Measurements from ENCODE around the gene GOLGA6C. TPM values are rescaled to one million over a fixed set of nuclear protein-coding genes. Genes with fewer than 3 reads are reported as not detected.
"Not testable (repeated sequence)": the region's sequence is repeated elsewhere in the genome, so short reads cannot be mapped to it uniquely, and the experiment has no call there.

Gene GOLGA6C
- total RNA-seq, 4 donors from 2014 or later: not detected

DNA sequence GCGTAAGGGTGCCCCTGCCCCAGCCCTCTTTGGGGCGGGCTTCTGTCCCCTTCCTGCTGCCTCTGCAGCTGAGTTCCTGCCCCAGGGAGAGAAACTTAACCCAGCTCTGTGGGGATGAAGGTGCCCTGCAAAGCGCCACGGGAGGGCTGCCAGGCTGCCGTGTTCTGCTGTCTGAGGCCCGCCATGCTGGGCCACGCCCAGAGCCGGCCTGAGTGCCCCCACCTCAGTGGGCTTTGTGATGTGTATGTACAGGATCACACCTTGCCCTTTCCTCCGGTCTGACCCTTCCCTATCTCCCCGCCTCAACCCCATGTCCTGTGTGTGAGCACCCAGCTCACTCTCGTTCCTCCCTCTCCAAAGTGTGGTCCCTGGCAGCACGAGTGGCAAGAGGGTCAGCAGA, 33.9 kb upstream of the GOLGA6C start:
- ATAC-seq (ENCODE audit: low FRiP score) (no peak), DNase-seq (ENCODE audit: low spot score) (no peak)
- TF ChIP-seq, protein P1, sequence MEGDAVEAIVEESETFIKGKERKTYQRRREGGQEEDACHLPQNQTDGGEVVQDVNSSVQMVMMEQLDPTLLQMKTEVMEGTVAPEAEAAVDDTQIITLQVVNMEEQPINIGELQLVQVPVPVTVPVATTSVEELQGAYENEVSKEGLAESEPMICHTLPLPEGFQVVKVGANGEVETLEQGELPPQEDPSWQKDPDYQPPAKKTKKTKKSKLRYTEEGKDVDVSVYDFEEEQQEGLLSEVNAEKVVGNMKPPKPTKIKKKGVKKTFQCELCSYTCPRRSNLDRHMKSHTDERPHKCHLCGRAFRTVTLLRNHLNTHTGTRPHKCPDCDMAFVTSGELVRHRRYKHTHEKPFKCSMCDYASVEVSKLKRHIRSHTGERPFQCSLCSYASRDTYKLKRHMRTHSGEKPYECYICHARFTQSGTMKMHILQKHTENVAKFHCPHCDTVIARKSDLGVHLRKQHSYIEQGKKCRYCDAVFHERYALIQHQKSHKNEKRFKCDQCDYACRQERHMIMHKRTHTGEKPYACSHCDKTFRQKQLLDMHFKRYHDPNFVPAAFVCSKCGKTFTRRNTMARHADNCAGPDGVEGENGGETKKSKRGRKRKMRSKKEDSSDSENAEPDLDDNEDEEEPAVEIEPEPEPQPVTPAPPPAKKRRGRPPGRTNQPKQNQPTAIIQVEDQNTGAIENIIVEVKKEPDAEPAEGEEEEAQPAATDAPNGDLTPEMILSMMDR (IDR thresholded peaks at IDR 0.05): no peak

DNA sequence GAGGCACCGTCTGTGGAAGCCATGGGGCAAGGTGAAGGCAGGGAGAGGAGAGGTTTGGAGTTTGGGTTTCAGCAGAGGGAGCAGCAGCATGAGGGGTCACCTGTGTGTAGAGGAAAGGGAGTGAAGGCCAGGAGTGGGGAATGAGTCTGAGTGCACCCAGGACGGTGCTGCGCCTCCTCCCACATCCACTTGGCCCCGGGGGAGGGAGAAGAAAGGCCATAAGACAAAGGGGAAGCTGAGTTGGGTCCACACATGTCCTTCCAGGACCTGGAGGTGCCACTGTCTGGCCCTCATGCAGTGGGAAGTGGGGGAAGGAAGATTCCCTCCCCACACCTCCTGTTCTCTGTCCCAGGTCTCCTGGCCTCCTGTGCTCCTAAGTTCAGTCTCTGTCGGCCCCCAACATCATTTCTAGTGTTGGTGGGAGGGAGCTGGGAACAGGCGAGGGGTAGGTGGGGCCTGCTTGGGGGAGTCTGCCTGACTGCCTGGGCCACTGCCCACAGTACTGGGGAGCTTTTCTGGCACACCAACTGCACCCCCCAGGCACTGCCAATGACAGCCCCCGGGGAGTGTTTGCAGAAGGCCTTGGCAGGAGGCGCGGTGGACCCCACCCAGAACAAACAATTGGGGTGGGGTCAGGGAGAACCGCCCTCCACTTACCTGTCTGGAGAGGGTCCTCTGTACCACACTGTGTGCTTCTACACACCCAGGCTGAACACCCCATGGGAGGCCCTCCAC, 32.9 kb upstream of the GOLGA6C start:
- DNase-seq (ENCODE audit: low spot score); ATAC-seq (ENCODE audit: low FRiP score): not testable (repeated sequence)

DNA sequence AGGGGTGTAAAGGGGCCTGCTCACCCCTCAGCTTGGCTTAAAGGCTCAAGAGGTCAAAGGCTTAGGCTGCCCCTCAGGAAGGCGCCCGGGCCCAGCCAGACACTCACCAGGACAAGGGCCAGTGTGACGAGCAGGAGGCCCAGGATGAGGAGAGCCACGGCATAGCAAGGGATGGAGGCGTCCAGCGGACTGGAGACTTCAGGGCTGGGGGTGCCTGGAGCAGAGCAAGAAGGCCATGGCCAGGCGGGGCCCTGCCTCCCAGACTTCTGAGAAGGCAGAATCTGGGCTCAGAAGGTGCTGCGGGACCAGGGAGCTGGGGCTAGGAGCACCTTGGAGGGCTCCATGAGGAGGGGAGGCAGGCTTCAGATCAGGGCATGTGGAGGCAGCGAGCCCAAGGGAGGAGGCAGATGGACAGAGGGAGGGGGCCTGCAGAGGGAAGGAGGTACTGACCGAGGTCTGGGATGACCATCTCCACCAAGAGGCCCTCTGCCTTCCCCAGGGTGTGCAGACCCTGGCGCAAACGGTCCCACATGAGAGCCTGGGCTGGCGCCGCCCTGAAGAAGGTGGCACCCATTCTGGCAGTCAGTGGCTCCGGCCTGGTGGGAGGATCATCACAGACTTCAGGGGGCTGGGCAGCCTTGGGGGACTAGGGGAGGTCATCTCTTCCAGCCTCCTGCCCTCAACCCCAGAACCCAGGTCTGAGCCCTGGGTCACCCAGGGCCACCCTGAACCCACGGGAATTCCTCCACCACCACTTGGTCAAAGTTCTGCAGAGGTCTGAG, 32.0 kb upstream of the GOLGA6C start:
- TF ChIP-seq, protein P1 (IDR thresholded peaks at IDR 0.05): no peak
- ATAC-seq (ENCODE audit: low FRiP score) (no peak), DNase-seq (ENCODE audit: low spot score) (no peak)

DNA sequence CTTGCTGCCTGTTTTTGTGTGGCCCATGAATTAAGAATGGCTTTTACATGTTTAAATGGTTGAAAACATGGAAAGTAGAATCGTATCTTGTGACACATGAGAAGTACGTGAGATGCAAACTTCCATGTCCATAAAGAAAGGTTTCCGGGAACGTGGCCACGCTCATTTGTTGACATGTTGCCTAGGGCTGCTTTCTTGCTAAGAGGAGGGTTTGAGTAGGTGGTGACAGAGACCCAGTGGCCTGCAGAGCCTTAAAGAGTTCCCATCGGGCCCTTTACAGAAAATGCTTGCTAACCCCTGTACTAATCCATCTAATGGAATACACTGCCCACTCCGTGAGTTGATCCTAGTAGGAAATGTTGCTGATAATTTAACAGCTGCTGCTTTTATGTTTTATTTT, 31.0 kb upstream of the GOLGA6C start:
- ATAC-seq (ENCODE audit: low FRiP score); DNase-seq (ENCODE audit: low spot score): not testable (repeated sequence)

DNA sequence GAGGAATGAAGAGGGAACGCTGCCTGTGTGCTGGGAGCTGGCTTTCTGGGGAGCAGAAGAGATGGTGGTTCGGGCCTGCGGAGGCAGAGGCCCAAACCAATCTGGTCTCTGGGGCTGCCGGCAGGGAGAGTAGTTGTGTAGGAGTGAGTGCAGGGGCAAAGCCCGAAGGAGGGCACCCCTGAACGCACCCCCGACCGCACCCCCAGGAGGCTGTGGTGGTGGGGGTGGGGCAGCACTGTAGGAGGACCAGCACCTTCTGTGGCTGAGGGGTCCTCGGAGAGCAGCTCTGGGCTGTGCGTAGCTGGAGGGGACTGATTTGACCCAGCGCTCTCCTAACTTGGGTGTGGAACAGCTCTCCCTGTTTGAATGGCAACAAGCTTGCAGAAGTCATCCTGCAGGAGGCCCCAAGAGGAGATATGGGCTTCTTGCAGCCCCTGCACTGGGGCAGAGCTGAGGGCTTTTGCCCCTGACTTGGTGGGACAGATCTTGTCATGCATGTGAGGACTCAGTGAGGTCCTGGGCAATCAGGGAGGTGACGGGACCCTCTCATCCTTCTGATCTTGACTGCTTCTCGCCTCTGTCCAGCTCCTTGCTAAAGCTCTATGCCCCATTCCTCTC, 30.4 kb upstream of the GOLGA6C start:
- DNase-seq (ENCODE audit: low spot score): no peak
- TF ChIP-seq, protein P1 (IDR thresholded peaks at IDR 0.05): no peak

DNA sequence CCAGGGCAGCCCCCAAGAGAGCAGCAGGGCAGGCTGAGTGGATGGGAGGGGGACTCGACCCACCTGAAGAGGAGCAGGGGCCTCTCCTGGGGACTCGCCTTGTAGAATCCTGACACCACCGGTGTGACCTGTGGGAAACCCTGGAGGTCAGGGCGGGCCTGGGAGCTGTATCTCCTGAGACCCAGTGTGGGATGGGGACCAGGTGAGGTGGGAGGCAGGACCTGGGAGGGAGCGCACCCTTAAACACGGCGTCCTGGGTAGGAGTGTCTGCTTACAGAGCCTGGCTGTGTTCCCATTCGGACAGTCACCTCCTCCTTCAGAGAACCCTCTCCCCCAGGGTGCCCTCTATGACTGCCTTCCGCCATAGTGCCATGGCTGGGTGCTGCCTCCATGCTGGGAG, 29.3 kb upstream of the GOLGA6C start:
- ATAC-seq (ENCODE audit: low FRiP score) (no peak), DNase-seq (ENCODE audit: low spot score) (no peak)

More for the DNA sequence above, 30.4 kb upstream of the GOLGA6C start:
- ATAC-seq (ENCODE audit: low FRiP score): no peak

DNA sequence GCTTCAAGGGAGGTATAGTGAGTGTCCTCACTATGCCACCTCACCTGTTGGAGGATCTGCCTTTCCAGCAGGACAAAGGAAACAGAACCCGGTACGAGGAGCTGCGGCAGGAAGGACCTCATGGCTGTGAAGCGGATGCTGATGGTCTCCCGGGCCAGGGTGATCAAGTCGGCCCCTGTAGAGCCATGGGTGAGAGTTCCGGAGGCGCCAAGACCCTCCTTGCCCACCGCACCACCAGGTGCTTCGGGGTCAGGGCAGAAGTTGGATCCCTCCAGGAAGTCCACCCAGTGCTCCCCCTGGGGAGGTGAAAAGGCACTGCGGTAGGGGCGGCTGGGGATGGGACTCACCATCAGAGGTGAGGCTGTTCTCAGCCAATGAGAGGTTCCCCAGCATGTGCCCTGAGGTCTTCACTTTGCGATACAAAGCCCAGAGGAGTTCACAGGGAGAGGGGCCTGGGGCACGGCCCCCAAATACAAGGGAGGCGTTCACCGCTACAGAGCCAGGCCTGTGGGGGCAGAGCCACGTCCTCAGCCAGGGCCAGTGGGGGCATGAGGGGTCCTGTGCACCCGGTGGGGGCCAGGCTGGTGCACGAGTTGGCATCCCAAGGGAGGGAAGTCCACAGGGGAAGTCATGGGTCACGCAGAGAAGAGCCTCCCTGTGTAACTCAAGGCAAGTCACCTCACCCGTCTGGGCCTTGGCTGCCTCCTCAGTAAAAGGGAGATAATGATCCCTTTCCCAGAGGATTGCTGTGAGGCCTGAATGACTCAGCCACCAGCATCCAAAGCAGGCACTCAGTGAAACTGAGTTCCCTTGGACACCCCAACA, 28.7 kb upstream of the GOLGA6C start:
- no peak for DNase-seq (ENCODE audit: low spot score)
- ATAC-seq (ENCODE audit: low FRiP score): no peak
- TF ChIP-seq, protein P1 (IDR thresholded peaks at IDR 0.05): no peak

More for the DNA sequence above, 29.3 kb upstream of the GOLGA6C start:
- TF ChIP-seq, protein P1 (IDR thresholded peaks at IDR 0.05): no peak
